ENCODE measurements around the gene ERP29.
"Not testable (repeated sequence)": the region's sequence is repeated elsewhere in the genome, so short reads cannot be mapped to it uniquely, and the experiment has no call there.

Gene ERP29

GRCh38 chr12:111998015-111998414, 15.2 kb upstream of the ERP29 start:
- no peak for TF ChIP-seq CTCF (conservative IDR thresholded peaks at IDR 0.05; ENCODE audit: low read depth, low read length)
- H3K4me3 ChIP-seq (IDR thresholded peaks at IDR 0.05; ENCODE audit: insufficient read depth, low read depth, low read length) = no peak overlapping the region
- no peaks in the 10 kb centered on the region for H4K20me1 ChIP-seq (ENCODE audit: insufficient read depth)
- H3K27ac ChIP-seq = no peak overlapping the region
- H3K4me2 ChIP-seq = no peak overlapping the region
- H3K9ac ChIP-seq = no peak overlapping the region
- no peaks in the 10 kb centered on the region for H3K36me3 ChIP-seq (ENCODE audit: insufficient read depth)
- no peaks in the 10 kb centered on the region for H3K79me2 ChIP-seq (ENCODE audit: insufficient read depth, low read depth)
- H3K27me3 ChIP-seq (ENCODE audit: insufficient read depth, low read depth) = no peaks in the 10 kb centered on the region
- H2AFZ ChIP-seq (ENCODE audit: low read depth) = no peak overlapping the region
- peaks cover 47% of the 10 kb centered on the region for H3K4me1 ChIP-seq (ENCODE audit: low read depth, poor library complexity, severe bottlenecking)

DNA sequence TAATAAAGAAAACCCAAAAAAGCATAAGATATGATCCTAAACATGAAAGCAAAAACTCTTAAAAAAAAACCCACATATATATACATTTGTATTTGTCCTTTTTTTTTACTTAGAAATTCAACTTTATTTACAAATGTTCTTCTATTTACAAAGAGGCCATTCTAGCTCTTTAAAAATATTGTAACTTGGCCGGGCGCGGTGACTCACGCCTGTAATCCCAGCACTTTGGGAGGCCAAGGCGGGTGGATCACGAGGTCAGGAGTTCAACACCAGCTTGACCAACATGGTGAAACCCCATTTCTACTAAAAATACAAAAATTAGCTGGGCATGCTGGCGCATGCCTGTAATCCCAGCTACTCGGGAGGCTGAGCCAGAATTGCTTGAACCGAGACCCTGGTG, 14.1 kb upstream of the ERP29 start:
- H3K9ac ChIP-seq; H4K20me1 ChIP-seq (ENCODE audit: insufficient read depth); H3K4me3 ChIP-seq (IDR thresholded peaks at IDR 0.05; ENCODE audit: insufficient read depth, low read depth, low read length); H2AFZ ChIP-seq (ENCODE audit: low read depth); H3K4me2 ChIP-seq; H3K27me3 ChIP-seq (ENCODE audit: insufficient read depth, low read depth); H3K36me3 ChIP-seq (ENCODE audit: insufficient read depth); H3K79me2 ChIP-seq (ENCODE audit: insufficient read depth, low read depth); H3K27ac ChIP-seq: not testable (repeated sequence)
- peaks cover 37% of the 10 kb centered on the region for H3K4me1 ChIP-seq (ENCODE audit: low read depth, poor library complexity, severe bottlenecking)

DNA sequence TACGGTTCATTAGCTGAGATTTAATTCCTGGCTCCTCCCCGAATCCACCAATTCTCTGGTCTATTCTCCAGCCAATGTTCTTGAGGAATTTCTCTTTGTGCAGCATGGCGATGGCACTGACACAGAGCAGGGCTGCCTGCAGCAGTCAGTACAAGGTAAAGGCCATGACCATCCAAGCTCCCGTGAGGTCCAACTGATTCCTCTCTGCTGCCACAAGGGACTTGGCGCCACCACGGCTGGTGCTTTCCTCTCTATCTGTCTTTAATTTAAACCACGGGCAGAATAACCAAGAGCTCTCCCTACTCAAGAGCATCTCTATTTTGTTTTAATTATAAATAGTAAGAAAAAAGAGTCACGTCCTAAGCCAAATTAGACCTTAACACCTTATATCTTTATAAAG, 12.4 kb upstream of the ERP29 start:
- Histone ChIP-seq H2AFZ (ENCODE audit: low read depth) (no peak overlapping the region), H3K79me2 (ENCODE audit: insufficient read depth, low read depth) (no peaks in the 10 kb centered on the region), H3K9ac (no peak overlapping the region), H3K4me1 (ENCODE audit: low read depth, poor library complexity, severe bottlenecking) (peaks cover 33% of the 10 kb centered on the region), H3K4me3 (IDR thresholded peaks at IDR 0.05; ENCODE audit: insufficient read depth, low read depth, low read length) (no peak overlapping the region), H3K4me2 (no peak overlapping the region), H4K20me1 (ENCODE audit: insufficient read depth) (no peaks in the 10 kb centered on the region), H3K36me3 (ENCODE audit: insufficient read depth) (no peaks in the 10 kb centered on the region), H3K27me3 (ENCODE audit: insufficient read depth, low read depth) (no peaks in the 10 kb centered on the region), H3K27ac (no peak overlapping the region)
- TF ChIP-seq CTCF (conservative IDR thresholded peaks at IDR 0.05; ENCODE audit: low read depth, low read length) = no peak

- no peak for TF ChIP-seq CTCF (conservative IDR thresholded peaks at IDR 0.05; ENCODE audit: low read depth, low read length)
- Histone ChIP-seq H3K79me2 (ENCODE audit: insufficient read depth, low read depth) (no peaks in the 10 kb centered on the region), H3K9ac (no peak overlapping the region), H3K4me2 (no peak overlapping the region), H3K27ac (no peak overlapping the region), H3K4me3 (IDR thresholded peaks at IDR 0.05; ENCODE audit: insufficient read depth, low read depth, low read length) (no peak overlapping the region), H2AFZ (ENCODE audit: low read depth) (no peak overlapping the region), H3K4me1 (ENCODE audit: low read depth, poor library complexity, severe bottlenecking) (peaks cover 33% of the 10 kb centered on the region), H4K20me1 (ENCODE audit: insufficient read depth) (no peaks in the 10 kb centered on the region), H3K27me3 (ENCODE audit: insufficient read depth, low read depth) (no peaks in the 10 kb centered on the region), H3K36me3 (ENCODE audit: insufficient read depth) (no peaks in the 10 kb centered on the region)
Measured at GRCh38 chr12:112001576-112001975, 11.7 kb upstream of the ERP29 start.

GRCh38 chr12:112004041-112004440, 9.2 kb upstream of the ERP29 start:
- H3K9ac ChIP-seq = no peak overlapping the region
- H3K27ac ChIP-seq = no peak overlapping the region
- no peak for TF ChIP-seq CTCF (conservative IDR thresholded peaks at IDR 0.05; ENCODE audit: low read depth, low read length)
- H3K79me2 ChIP-seq (ENCODE audit: insufficient read depth, low read depth) = no peaks in the 10 kb centered on the region
- no peak overlapping the region for H3K4me2 ChIP-seq
- H3K27me3 ChIP-seq (ENCODE audit: insufficient read depth, low read depth) = no peaks in the 10 kb centered on the region
- peaks cover 47% of the 10 kb centered on the region for H3K4me1 ChIP-seq (ENCODE audit: low read depth, poor library complexity, severe bottlenecking)
- no peak overlapping the region for H3K4me3 ChIP-seq (IDR thresholded peaks at IDR 0.05; ENCODE audit: insufficient read depth, low read depth, low read length)
- H2AFZ ChIP-seq (ENCODE audit: low read depth) = no peak overlapping the region
- H3K36me3 ChIP-seq (ENCODE audit: insufficient read depth) = no peaks in the 10 kb centered on the region
- no peaks in the 10 kb centered on the region for H4K20me1 ChIP-seq (ENCODE audit: insufficient read depth)
